Keratinocyte (primary cell): ENCODE data around the gene MADCAM1. TPM values are rescaled to one million over a fixed set of nuclear protein-coding genes. Genes with fewer than 3 reads are reported as not detected.

Source experiments
- DNase-seq: peaks from one replicate; pipeline ENCODE4 v3.0.0-alpha.2; 2011; ENCODE audit warnings: low read depth, missing footprints, low spot score
- FAIRE-seq: peaks from 2 replicates; lab custom pipeline; 2011; peaks lifted over from hg19 to GRCh38; lab: Jason Lieb, UNC
- H2AFZ ChIP-seq: 2 replicates; pipeline ENCODE4 v1.6.0; 2012; ENCODE audit warnings: low read length, control low read depth, inconsistent platforms; ENCODE audit not compliant: control insufficient read depth
- H3K27ac ChIP-seq: 2 replicates; pipeline ENCODE4 v1.5.1; 2011; ENCODE audit warnings: low read length; ENCODE audit not compliant: control insufficient read depth, insufficient read depth
- H3K27me3 ChIP-seq: 3 replicates; pipeline ENCODE4 v1.6.0; 2011; ENCODE audit warnings: low read length; ENCODE audit not compliant: control insufficient read depth, insufficient read depth; ENCODE audit errors: extremely low read depth
- H3K36me3 ChIP-seq, 2 experiments: 2 replicates in 1 of 2; 3 replicates in 1 of 2; pipeline ENCODE4 v1.5.1; 2011; ENCODE audit warnings: low read length in 2 of 2, mild to moderate bottlenecking in 1 of 2; ENCODE audit not compliant: control insufficient read depth in 2 of 2, insufficient read depth in 2 of 2; ENCODE audit errors: extremely low read depth in 1 of 2
- H3K4me1 ChIP-seq: 3 replicates; pipeline ENCODE4 v1.5.1; 2011; ENCODE audit warnings: low read length; ENCODE audit not compliant: control insufficient read depth, insufficient read depth; ENCODE audit errors: extremely low read depth
- H3K4me2 ChIP-seq: 3 replicates; pipeline ENCODE4 v1.6.0; 2011; ENCODE audit warnings: low read depth, low read length; ENCODE audit not compliant: control insufficient read depth, insufficient read depth; ENCODE audit errors: extremely low read depth
- H3K4me3 ChIP-seq, 3 experiments: fragments of 200-600 bp in 1 of 3; sonication (generic) in 1 of 3; 2 replicates in 2 of 3; 3 replicates in 1 of 3; pipeline ENCODE4 v1.5.1; 2011 to 2016; ENCODE audit warnings: low read length in 3 of 3, mild to moderate bottlenecking in 3 of 3, control low read depth in 2 of 3, inconsistent platforms in 1 of 3, low read depth in 1 of 3, mixed read lengths in 1 of 3, mixed run types in 1 of 3, moderate library complexity in 1 of 3; ENCODE audit not compliant: control insufficient read depth in 2 of 3, insufficient read depth in 2 of 3; ENCODE audit errors: extremely low read depth in 1 of 3
- H3K79me2 ChIP-seq: 2 replicates; pipeline ENCODE4 v1.6.0; 2012; ENCODE audit warnings: low read length; ENCODE audit not compliant: control insufficient read depth, insufficient read depth
- H3K9ac ChIP-seq: 3 replicates; pipeline ENCODE4 v1.6.0; 2011; ENCODE audit warnings: low read length; ENCODE audit not compliant: control insufficient read depth, insufficient read depth; ENCODE audit errors: extremely low read depth
- H3K9me1 ChIP-seq: 3 replicates; pipeline ENCODE4 v1.6.0; 2011; ENCODE audit warnings: low read length; ENCODE audit not compliant: control insufficient read depth, insufficient read depth; ENCODE audit errors: extremely low read depth
- H3K9me3 ChIP-seq: 2 replicates; pipeline ENCODE4 v1.5.1; 2012; ENCODE audit warnings: low read depth, low read length; ENCODE audit not compliant: control insufficient read depth
- H4K20me1 ChIP-seq: 3 replicates; pipeline ENCODE4 v1.6.0; 2011; ENCODE audit warnings: low read length; ENCODE audit not compliant: control insufficient read depth, insufficient read depth; ENCODE audit errors: extremely low read depth
- CTCF ChIP-seq, 3 experiments: IDR thresholded peaks in 1 of 3; conservative IDR thresholded peaks in 1 of 3; optimal IDR thresholded peaks in 1 of 3; 2 replicates in 2 of 3; 3 replicates in 1 of 3; pipeline versions ENCODE3 to v1.5.1; 2011; ENCODE audit warnings: low read length in 3 of 3, mild to moderate bottlenecking in 3 of 3, moderate library complexity in 2 of 3, control low read depth in 1 of 3, inconsistent platforms in 1 of 3; ENCODE audit not compliant: insufficient read depth in 2 of 3; ENCODE audit errors: extremely low read depth in 1 of 3
- EZH2 ChIP-seq: IDR thresholded peaks from one replicate; pipeline ENCODE4 v1.6.1; 2012; ENCODE audit warnings: inconsistent platforms, mild to moderate bottlenecking, low read length, moderate library complexity
- dilution Hi-C: fragments of 300-500 bp; cut with MboI; formaldehyde crosslinking; loops from one replicate; pipeline ENCODE4 v1.7.0; 2020; ENCODE audit warnings: low sequenced_read_pairs; ENCODE audit not compliant: extremely low pct_ligation_motif_present
- polyA plus RNA-seq, 5 experiments: library from polyadenylated mRNA; depleted of rRNA in 3 of 5; stranded (reverse) in 3 of 5; stranded (forward) in 1 of 5; unstranded in 1 of 5; fragments of >200 nt; gene quantifications; 1 replicate in 1 of 5; 2 replicates in 3 of 5; 3 replicates in 1 of 5; pipeline versions ENCODE4 v1.2.1 to v1.2.3, GENCODE V29; 2011 to 2012; ENCODE audit warnings: missing spikeins in 2 of 5, low read depth in 1 of 5, low replicate concordance in 1 of 5

The MADCAM1 gene
- polyA plus RNA-seq, 1 donor (not counting 4 experiments of a cell fraction or from before 2014, with no cell fraction given), result 0.05 TPM

- Histone ChIP-seq H3K4me1 (peaks cover 12% of the 10 kb centered on the region), H4K20me1 (no peaks in the 10 kb centered on the region), H3K9ac (no peak overlapping the region), H3K4me3 (no peak overlapping the region), H3K79me2 (no peaks in the 10 kb centered on the region), H3K9me1 (peaks cover 2% of the 10 kb centered on the region), H3K27me3 (peaks cover 19% of the 10 kb centered on the region), H3K4me2 (no peak overlapping the region), H2AFZ (no peak overlapping the region), H3K27ac (no peak overlapping the region), H3K36me3 (no peaks in the 10 kb centered on the region), H3K9me3 (no peaks in the 10 kb centered on the region)
- FAIRE-seq, result no peak
- no peak for TF ChIP-seq EZH2
- no peak for TF ChIP-seq CTCF (optimal IDR thresholded peaks at IDR 0.05 in 1 of 3, IDR thresholded peaks at IDR 0.05 in 1 of 3, conservative IDR thresholded peaks at IDR 0.05 in 1 of 3; ENCODE audit: extremely low read depth in 1 of 3, insufficient read depth in 2 of 3, low read length in 3 of 3)
- DNase-seq, result no peak
- dilution Hi-C loops, result no loop called here
Observed at GRCh38 chr19:501646-502045, 5.4 kb downstream of the MADCAM1 start.

- peaks cover 16% of the 10 kb centered on the region for H3K79me2 ChIP-seq
- no peak overlapping the region for H2AFZ ChIP-seq
- TF ChIP-seq EZH2, result no peak
- no peak for TF ChIP-seq CTCF (optimal IDR thresholded peaks at IDR 0.05 in 1 of 3, IDR thresholded peaks at IDR 0.05 in 1 of 3, conservative IDR thresholded peaks at IDR 0.05 in 1 of 3; ENCODE audit: extremely low read depth in 1 of 3, insufficient read depth in 2 of 3, low read length in 3 of 3)
- H3K9me3 ChIP-seq, result no peaks in the 10 kb centered on the region
- H4K20me1 ChIP-seq, result no peaks in the 10 kb centered on the region
- peaks cover 2% of the 10 kb centered on the region for H3K9me1 ChIP-seq
- peaks cover 0 to 3% of the 10 kb centered on the region in 2 experiments for H3K36me3 ChIP-seq
- dilution Hi-C loops, result no loop called here
- H3K4me2 ChIP-seq, result no peak overlapping the region
- no peak overlapping the region for H3K27ac ChIP-seq
- no peak for DNase-seq
- H3K27me3 ChIP-seq, result no peaks in the 10 kb centered on the region
- no peak overlapping the region for H3K9ac ChIP-seq
- no peak for FAIRE-seq
- H3K4me3 ChIP-seq, result no peak overlapping the region
- peaks cover 17% of the 10 kb centered on the region for H3K4me1 ChIP-seq
Observed at GRCh38 chr19:504616-505015, 8.3 kb downstream of the MADCAM1 start.
